Left renal pelvis (tissue), 4 donors: ENCODE data around the gene BDH1. TPM values are rescaled to one million over a fixed set of nuclear protein-coding genes. Genes with fewer than 3 reads are reported as not detected.
"Not testable (repeated sequence)": the region's sequence is repeated elsewhere in the genome, so short reads cannot be mapped to it uniquely, and the experiment has no call there.

ENCODE experiments used
- DNase-seq, 4 donors: peaks; one replicate each; pipeline ENCODE4 v3.0.0-alpha.2; 2013; ENCODE audit warnings: low read depth in 4 of 4, low spot score in 3 of 4
- polyA plus RNA-seq, 4 donors: library from polyadenylated mRNA; unstranded; fragments of 120-200 nt; gene quantifications; one replicate each; pipeline ENCODE4 v1.2.1, GENCODE V29; 2013; ENCODE audit not compliant: insufficient read length in 4 of 4

BDH1 gene
- polyA plus RNA-seq, 4 donors: 5.2 to 50.1 (median 36.5) TPM

GRCh38 chr3:197522183-197522715 lies 33.5 kb downstream of the BDH1 start:
- DNase-seq: no peak

DNA sequence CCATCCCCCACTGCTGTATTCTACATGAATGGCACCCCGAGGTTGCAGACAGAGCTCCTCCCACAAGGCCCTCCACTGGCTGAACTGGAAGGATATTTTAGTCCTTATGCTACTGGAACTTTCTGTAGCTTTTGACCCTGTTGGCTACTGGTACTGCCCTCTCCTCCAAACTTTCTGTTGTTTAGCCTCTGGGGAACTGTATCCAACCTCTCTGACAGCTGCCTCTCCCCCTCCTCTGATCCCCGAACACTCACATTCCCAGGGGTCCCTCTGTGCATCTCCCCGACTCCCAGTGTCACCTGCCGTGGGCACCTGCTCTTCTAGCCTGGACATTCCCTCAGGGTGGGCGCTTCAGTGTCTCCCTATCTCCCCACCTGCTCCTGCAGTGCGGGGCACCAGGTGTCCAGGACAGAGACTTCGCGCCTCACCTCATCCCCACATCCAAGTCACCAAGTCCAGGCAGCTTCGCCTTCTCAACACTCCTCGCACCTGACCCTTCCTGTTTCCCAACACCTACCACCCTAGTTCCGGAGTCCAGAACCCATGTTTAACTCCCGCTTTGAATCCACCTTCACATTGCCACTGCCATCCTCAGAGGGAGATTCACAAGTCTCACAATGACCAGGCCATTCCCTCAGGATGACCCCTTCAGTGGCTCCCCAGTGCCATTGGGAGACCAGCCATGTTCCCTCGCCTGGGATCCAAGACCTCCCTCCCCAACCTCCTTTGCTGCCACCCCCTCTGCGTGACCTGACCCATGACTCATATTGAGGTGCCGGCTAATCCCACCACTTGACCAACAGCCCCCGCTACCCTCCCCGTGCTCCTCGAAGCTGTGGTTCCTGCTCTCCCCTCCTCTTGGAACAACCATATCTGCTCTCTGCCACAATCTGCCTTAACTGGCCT lies 34.2 kb downstream of the BDH1 start:
- DNase-seq: no peak

DNA sequence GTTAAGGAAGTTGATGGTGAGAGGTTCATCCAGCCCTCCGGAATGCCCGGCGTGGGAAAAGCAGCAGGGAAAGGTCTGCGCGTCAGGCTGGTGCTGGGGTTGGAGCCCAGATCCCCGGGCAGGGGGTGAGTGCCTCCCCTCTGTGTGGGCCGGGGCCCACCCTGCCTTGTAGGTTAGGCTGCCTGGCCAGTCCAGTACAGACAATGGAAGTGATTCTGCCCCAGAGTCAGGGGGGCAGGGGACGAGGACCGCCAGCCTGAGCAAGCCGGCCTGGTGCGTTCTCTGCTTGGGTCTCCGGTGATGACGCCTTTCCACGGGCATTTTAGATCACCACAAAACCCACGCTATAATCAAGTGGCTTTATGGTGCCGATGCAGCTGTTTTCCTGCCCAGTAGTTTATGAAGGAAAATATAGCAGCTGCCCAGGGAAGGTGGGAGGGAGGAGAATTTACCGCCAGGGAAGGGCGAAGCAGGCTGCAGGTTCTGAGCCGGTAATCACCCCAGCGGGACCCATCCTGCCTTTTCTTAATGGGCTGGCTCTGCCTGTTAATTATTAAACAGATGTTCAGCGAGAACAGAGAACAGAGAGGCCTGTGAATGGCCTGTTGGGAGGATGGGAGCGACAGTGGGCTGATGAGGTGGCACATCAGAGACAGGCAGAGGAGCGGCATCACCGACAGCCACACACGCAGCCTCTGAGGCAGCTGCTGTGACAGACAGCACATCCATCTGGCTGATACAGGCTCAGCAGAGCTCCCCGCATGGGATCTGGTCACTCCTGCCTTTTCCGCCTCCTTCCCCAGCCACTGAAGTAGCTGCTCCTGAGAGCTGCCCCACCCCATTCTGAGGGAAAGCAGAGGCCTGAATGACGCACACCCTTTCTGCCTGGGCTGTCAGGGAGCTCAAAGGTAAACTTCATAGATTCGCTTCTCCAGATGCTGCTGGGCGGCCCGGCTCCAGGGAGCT lies 35.2 kb downstream of the BDH1 start:
- peak in 1 of 4 donors; percentile 58 for DNase-seq

GRCh38 chr3:197519801-197520211 lies 36.0 kb downstream of the BDH1 start:
- no peak for DNase-seq

- DNase-seq: no peak
Measured at GRCh38 chr3:197518881-197519421, 36.8 kb downstream of the BDH1 start.

GRCh38 chr3:197517922-197518683 lies 37.7 kb downstream of the BDH1 start:
- DNase-seq: not testable (repeated sequence)

GRCh38 chr3:197516890-197517606 lies 38.7 kb downstream of the BDH1 start:
- not testable (repeated sequence) for DNase-seq

DNA sequence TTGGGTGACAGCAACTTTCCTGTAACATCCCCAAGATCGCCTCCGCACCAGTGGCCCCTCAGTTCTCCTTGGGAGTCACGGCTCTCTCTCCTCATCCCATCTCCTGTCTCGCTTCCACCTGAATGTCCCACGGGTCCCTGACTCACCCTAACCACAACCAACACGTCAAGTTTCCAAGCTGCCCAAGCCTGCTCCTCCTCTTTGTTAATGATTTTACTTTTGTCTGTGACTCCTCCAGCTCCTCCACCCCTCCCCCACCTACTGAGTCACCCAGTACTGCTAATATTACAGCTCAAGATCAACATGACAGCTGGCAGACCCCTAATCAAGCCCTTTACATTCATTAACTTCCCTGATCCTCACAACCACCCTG lies 39.3 kb downstream of the BDH1 start:
- DNase-seq: no peak

DNA sequence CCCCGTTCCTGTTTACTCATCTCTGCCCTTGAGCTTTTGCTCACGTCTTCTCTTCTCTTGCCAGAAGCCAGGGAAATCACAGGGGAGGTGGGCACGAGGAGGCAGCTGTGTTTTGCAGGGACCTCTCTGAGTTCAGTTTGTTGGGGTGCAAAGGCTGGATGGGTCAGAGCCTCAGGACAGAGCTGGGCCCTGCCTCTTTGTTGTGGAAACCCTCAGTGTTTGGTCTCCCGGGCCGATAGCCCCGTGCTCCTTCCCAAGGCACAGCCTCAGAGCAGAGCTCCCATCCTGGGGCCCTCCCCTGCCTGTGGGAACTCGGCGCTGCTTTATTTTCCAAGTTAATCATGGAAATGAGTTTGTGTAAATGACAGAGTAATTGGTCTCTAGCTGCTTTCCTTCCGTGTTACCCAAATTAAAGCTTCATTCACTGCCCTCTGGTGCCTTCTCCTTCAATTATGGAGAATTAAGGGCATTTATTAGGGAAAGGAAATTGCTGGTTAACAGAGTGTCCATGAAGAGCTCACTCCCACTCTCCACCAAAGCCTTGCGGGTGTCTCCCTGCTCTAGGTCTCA lies 40.9 kb downstream of the BDH1 start:
- no peak for DNase-seq

DNA sequence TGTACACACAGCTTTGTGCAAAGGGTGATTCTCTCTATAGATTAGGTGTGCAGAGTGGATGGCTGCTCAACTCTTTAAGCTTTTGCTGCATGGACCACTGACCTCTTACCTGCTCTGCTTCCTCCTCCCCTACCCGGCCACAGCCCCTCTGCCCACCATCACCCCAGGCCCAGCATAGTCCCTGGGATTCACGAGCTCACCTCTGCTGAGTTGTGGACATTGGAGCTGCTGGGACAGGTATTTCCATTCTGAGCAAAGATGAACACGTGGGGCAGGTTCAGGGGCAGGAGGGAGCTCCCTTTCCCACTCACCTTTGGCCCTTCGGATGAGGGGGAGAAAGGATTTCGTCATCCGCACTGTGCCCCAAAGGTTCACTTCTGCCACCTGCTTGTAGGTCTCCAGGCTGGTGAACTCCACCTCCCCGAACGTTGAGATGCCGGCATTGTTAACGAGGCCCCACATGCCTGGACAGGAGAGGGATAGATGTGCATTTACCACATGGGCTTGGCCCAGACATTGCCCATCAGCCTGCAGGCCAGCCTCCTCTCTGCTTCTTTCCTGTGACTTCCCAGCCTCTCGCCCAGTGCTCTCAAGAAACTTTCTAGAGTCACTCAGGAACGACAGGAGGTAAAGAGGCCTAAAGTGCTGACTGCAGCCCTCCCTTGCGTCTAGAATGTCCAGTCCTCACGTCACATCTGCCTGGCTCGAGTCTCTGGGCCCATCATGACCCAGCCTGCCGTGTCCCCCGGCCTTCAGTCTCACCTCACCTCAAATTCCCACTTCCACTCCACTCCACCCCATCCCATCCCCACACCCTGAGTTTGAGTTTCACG lies 41.6 kb downstream of the BDH1 start:
- DNase-seq: no peak

DNA sequence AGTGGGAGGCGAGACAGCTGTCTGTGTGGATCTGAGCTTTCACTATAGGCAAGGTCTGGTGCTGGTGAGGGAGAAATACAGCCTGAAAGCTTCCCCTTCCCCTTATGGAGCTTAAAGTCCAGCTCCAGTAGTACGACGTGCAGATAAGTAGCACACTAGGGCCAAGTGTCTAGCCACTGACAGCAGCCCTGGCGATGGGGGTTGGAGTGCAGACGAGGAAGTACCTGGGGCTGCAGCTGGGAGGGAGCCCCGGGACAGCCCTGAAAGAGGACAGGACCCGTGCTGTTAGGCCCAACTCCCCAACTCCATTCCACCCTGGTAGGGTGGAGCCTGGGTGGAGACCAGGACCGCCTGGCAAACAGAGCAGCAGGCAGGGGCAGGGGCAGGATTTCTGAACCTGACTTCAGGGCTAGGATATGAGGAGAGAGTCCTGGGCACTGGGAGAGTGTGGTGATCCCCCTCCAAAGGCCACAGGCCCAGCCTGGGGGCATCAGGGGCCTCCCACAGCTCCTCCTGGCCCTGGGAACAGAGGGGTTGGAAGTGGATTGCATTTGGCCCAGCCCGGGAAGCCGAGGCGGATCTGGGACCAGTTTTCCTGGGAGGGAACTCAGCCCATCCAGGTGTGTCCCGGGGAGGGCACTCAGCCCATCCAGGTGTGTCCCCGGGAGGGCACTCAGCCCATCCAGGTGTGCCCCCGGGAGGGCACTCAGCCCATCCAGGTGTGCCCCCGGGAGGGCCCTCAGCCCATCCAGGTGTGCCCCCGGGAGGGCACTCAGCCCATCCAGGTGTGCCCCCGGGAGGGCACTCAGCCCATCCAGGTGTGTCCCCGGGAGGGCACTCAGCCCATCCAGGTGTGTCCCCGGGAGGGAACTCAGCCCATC lies 42.8 kb downstream of the BDH1 start:
- no peak for DNase-seq

DNA sequence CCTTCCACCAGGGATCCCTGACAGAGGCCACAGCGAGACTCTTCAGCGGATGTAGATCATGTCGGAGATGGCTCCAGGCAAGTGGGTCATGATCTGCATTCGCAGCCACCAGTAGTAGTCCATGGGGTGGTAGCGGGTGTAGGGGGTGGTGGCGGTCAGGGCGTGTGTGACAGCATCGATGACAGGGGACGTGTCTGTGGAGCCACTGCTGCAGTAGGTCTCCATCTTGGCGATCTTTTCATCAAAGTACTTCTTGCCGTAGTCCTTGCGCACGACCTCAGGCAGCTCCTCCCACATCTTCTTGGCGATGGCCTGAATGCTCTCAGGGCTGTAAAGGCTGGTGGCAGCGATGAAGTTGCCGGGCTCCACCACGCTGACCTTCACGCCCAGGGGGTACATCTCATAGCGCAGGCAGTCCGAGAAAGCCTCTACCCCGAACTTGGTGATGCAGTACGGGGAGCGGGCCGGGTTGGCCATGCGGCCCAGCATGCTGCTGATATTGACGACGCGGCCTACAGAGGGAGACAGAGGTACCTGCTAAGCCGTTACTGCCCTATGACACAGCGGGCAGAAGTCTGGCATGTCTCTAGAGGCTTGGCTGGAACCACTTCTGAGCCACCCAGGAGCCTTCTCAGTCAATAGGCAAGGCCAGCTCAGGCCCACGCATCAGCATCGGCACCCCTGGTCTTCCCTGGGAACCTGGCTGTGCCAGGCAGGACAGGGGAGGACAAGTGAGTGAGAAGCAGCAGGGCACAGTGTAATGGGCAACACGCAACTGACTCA lies 43.7 kb downstream of the BDH1 start:
- DNase-seq: no peak

DNA sequence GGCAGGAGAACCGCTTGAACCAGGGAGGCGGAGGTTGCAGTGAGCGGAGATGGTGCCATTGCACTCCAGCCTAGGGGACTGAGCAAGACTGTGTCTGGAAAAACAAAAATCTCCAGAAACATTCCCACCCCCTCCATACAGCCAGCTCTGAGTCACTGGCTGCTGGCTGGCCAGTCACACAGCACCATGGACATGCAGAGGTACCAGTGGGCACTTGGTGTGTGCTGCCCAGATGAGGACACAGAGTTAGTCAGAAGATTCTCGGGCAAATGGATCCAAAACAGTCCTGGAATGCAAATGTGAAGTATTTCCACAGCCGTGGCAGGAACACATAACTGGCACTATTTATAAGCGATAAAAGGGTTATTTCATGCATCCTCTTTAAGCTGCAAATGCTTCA lies 44.6 kb downstream of the BDH1 start:
- no peak for DNase-seq

GRCh38 chr3:197510642-197511018 lies 45.1 kb downstream of the BDH1 start:
- DNase-seq: no peak

GRCh38 chr3:197508924-197509775 lies 46.6 kb downstream of the BDH1 start:
- no peak for DNase-seq

GRCh38 chr3:197508461-197508860 lies 47.3 kb downstream of the BDH1 start:
- no peak for DNase-seq
